Measurements from ENCODE around the gene CLDN9.

CLDN9 gene

DNA sequence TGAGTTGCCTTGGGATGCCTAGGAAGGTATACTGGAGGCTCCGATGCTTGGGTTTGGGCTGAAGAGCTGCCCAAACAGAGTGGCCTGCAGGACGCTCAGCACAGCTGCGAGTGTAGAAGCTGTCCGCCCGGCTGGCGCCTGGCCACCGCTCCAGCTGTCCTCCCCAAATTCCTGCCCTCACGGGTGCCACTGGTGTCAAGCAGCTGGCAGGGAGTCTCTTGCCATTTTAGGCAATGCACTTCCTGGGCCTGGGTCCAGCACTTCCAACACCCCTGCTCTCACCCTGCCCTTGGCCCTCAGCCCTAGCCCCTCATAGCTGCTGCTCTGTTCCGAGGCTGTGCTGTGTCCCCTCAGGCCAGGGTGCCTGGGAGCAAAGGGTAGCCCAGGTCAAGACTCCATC, 27.3 kb upstream of the CLDN9 start:
- TF ChIP-seq, protein P1, sequence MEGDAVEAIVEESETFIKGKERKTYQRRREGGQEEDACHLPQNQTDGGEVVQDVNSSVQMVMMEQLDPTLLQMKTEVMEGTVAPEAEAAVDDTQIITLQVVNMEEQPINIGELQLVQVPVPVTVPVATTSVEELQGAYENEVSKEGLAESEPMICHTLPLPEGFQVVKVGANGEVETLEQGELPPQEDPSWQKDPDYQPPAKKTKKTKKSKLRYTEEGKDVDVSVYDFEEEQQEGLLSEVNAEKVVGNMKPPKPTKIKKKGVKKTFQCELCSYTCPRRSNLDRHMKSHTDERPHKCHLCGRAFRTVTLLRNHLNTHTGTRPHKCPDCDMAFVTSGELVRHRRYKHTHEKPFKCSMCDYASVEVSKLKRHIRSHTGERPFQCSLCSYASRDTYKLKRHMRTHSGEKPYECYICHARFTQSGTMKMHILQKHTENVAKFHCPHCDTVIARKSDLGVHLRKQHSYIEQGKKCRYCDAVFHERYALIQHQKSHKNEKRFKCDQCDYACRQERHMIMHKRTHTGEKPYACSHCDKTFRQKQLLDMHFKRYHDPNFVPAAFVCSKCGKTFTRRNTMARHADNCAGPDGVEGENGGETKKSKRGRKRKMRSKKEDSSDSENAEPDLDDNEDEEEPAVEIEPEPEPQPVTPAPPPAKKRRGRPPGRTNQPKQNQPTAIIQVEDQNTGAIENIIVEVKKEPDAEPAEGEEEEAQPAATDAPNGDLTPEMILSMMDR (IDR thresholded peaks at IDR 0.05), result no peak

- TF ChIP-seq, protein P1 (IDR thresholded peaks at IDR 0.05), result no peak
These were observed 26.8 kb upstream of the CLDN9 start for GRCh38 chr16:2985893-2986355.

DNA sequence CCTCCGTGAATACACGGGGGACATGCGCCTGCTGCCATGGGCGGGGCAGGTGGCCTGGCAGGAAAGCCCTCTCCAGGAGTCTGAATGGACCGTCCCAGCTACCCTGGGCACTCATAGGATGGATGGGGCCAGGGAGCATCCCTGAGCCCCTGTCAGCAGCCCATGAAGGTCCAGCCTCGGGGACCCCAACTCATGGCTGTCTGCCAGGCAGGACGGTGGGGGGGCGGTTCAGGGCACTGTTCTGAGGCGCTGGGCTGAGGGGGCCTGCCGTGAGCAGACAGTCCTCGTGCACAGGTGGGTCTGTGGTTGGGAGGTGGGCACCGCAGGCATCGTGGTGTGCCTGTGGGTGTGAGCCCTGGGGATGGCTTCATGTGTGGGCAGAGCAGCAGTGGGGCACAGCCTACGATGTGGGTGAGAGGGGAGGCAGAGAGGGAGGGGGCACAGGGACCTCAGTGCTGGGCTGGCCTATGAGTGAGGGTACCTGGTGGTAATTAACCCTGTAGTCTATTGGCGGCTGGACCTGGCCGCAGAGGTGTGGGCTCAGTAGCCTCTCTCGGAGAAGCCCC, 26.0 kb upstream of the CLDN9 start:
- TF ChIP-seq, protein P1 (IDR thresholded peaks at IDR 0.05), result no peak

GRCh38 chr16:2987286-2987685, 25.4 kb upstream of the CLDN9 start:
- TF ChIP-seq, protein P1 (IDR thresholded peaks at IDR 0.05), result no peak

DNA sequence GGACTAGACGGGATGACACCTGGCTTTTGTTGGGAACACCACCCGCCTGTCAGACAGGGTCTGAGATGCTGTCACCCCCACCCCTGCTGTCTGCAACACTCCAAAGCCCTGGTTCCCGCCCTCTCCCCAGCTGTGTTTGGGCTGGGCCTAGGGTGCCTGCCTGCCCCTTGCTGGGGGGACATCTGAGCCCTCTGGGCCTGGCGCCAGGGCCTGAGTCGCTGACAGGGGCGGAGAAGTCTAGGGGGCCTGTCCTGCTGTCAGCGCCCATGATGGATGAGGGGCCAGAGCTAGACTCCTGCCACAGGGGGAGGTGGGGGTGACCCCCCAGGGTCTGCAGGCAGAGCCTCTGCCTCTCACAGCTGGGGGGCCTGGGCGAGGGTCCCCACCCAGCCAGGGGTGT, 24.9 kb upstream of the CLDN9 start:
- TF ChIP-seq, protein P1 (IDR thresholded peaks at IDR 0.05), result no peak

- TF ChIP-seq, protein P1 (IDR thresholded peaks at IDR 0.05), result no peak
These were observed 24.1 kb upstream of the CLDN9 start for GRCh38 chr16:2988590-2989099.

GRCh38 chr16:2990891-2991290, 21.8 kb upstream of the CLDN9 start:
- TF ChIP-seq, protein P1 (IDR thresholded peaks at IDR 0.05), result no peak
